ENCODE results near the gene CCDC70. TPM values are rescaled to one million over a fixed set of nuclear protein-coding genes. Genes with fewer than 3 reads are reported as not detected.

Gene CCDC70
- polyA plus RNA-seq, 3 donors, result not detected

Other genes starting within 250 kb of the CCDC70 start
- 10 to 100 TPM; 21.1 to 24.1 (median 21.9) TPM for gene DHRS12, start 57.8 kb upstream of the CCDC70 start, polyA plus RNA-seq
- under 1 TPM in 2 of 3 donors, not detected in 1; 0.02 to 0.03 TPM for gene TMEM272, start 16.8 kb upstream of the CCDC70 start, polyA plus RNA-seq
- gene ATP7B, start 149.5 kb downstream of the CCDC70 start, polyA plus RNA-seq, result 1 to 10 TPM; 1.3 to 3.2 (median 2.4) TPM
- gene ALG11, start 150.4 kb downstream of the CCDC70 start, polyA plus RNA-seq, result 1 to 10 TPM; 4.3 to 7.7 (median 6.6) TPM
- gene UTP14C, start 162.7 kb downstream of the CCDC70 start, polyA plus RNA-seq, result 1 to 10 TPM; 4.4 to 6.4 (median 4.8) TPM

Data from adipose tissue (tissue), 3 donors.